Skin of body (tissue), 3 donors: ENCODE results near the gene PLCG1. TPM values are rescaled to one million over a fixed set of nuclear protein-coding genes. Genes with fewer than 3 reads are reported as not detected.

ENCODE experiments used
- DNase-seq: peaks from one replicate; lab custom pipeline; 2025; lab: John Stamatoyannopoulos, UW
- small RNA-seq: library from RNA; depleted of rRNA; stranded (forward); fragments of <200 nt; gene quantifications from one replicate; pipeline ENCODE3, GENCODE V24; 2014; ENCODE audit warnings: low replicate concordance
- total RNA-seq: library from RNA; depleted of rRNA; stranded (reverse); fragments of >200 nt; gene quantifications from one replicate; pipeline ENCODE4 v1.2.3, GENCODE V29; 2014

PLCG1 gene
- total RNA-seq, 1 donor from 2014 or later, result 126 TPM

- no peak for DNase-seq
Measured at GRCh38 chr20:41204304-41205265, 67.2 kb downstream of the PLCG1 start.

- no peak for DNase-seq
Measured at GRCh38 chr20:41205313-41205712, 68.0 kb downstream of the PLCG1 start.

GRCh38 chr20:41213150-41213820, 75.9 kb downstream of the PLCG1 start:
- DNase-seq, result no peak

- no peak for DNase-seq
Measured at GRCh38 chr20:41214202-41214601, 76.9 kb downstream of the PLCG1 start.

GRCh38 chr20:41214666-41215065, 77.3 kb downstream of the PLCG1 start:
- DNase-seq, result no peak

- no peak for DNase-seq
Measured at GRCh38 chr20:41217422-41217821, 80.1 kb downstream of the PLCG1 start.

GRCh38 chr20:41218466-41218865, 81.1 kb downstream of the PLCG1 start:
- no peak for DNase-seq

GRCh38 chr20:41219824-41220223, 82.5 kb downstream of the PLCG1 start:
- no peak for DNase-seq

- DNase-seq, result no peak
Measured at GRCh38 chr20:41221614-41222218, 84.4 kb downstream of the PLCG1 start.

GRCh38 chr20:41222296-41222695, 85.0 kb downstream of the PLCG1 start:
- DNase-seq, result no peak

- no peak for DNase-seq
Measured at GRCh38 chr20:41222703-41223102, 85.4 kb downstream of the PLCG1 start.

GRCh38 chr20:41223112-41223511, 85.8 kb downstream of the PLCG1 start:
- DNase-seq, result no peak

GRCh38 chr20:41224281-41224680, 86.9 kb downstream of the PLCG1 start:
- DNase-seq, result no peak

- DNase-seq, result no peak
Measured at GRCh38 chr20:41225091-41225490, 87.7 kb downstream of the PLCG1 start.

GRCh38 chr20:41226426-41226825, 89.1 kb downstream of the PLCG1 start:
- DNase-seq, result no peak

Small RNA genes lying within 50 kb of the gene (small RNA-seq; reads per million reads assigned to genes)
- not detected for gene AL022394.1
- not detected for gene MIR6871

Other genes starting within 250 kb of the PLCG1 start
- 33.4 TPM for gene TOP1, start 108.7 kb upstream of the PLCG1 start, total RNA-seq
- gene ZHX3, start 180.2 kb downstream of the PLCG1 start, total RNA-seq, result 11.6 TPM
- 15.3 TPM for gene LPIN3, start 203.3 kb downstream of the PLCG1 start, total RNA-seq
- gene EMILIN3, start 229.3 kb downstream of the PLCG1 start, total RNA-seq, result 18.4 TPM